GM12878 (cell line): Measurements from ENCODE around the gene HVCN1. TPM values are rescaled to one million over a fixed set of nuclear protein-coding genes. Genes with fewer than 3 reads are reported as not detected.

ENCODE experiments used
- ATF7 ChIP-seq: fragments of 450-650 bp; IDR thresholded peaks from 2 replicates; pipeline ENCODE4 v1.6.1; 2016; ENCODE audit warnings: low read depth, mild to moderate bottlenecking
- CREM ChIP-seq: IDR thresholded peaks from 2 replicates; pipeline ENCODE4 v1.6.1; 2014; ENCODE audit warnings: antibody characterized with exemption, low read depth
- IKZF1 ChIP-seq: fragments of 450-650 bp; conservative IDR thresholded peaks from 2 replicates; pipeline ENCODE4 v1.6.1; 2017; ENCODE audit warnings: antibody characterized with exemption, mild to moderate bottlenecking
- MEF2A ChIP-seq: IDR thresholded peaks from 2 replicates; pipeline ENCODE4 v1.6.1; 2011; ENCODE audit warnings: low read depth, mild to moderate bottlenecking, low read length, moderate library complexity; ENCODE audit not compliant: insufficient read depth
- NR2F1 ChIP-seq: fragments of 450-650 bp; conservative IDR thresholded peaks from 2 replicates; pipeline ENCODE4 v1.6.1; 2017; ENCODE audit warnings: mild to moderate bottlenecking
- RAD51 ChIP-seq: fragments of 450-650 bp; IDR thresholded peaks from 2 replicates; pipeline ENCODE4 v1.6.1; 2016; ENCODE audit warnings: moderate library complexity, mild to moderate bottlenecking, inconsistent platforms
- TCF3 ChIP-seq: IDR thresholded peaks from 2 replicates; pipeline ENCODE4 v1.6.1; 2012; ENCODE audit warnings: low read depth, mild to moderate bottlenecking, low read length, borderline replicate concordance; ENCODE audit not compliant: insufficient read depth
- ZBED1 ChIP-seq: IDR thresholded peaks from 2 replicates; pipeline ENCODE4 v1.6.1; 2016; ENCODE audit warnings: borderline replicate concordance
- polyA plus RNA-seq, 11 experiments: library from polyadenylated mRNA; depleted of rRNA in 4 of 11; unstranded in 6 of 11; stranded (reverse) in 5 of 11; fragments of >200 nt; fragmentation: Nextera tagmentation in 4 of 11; fragmentation: Illumina TruSeq in 1 of 11; extraction: Ambion mirVana in 4 of 11; extraction: Trizol in 1 of 11; gene quantifications; 1 replicate in 1 of 11; 2 replicates in 10 of 11; pipeline versions ENCODE4 v1.2.1 to v1.2.3, GENCODE V29; 2011 to 2016; ENCODE audit warnings: inconsistent platforms in 2 of 11, missing spikeins in 2 of 11, low read depth in 1 of 11
- total RNA-seq, 4 experiments: library from RNA; depleted of rRNA in 3 of 4; stranded (reverse); fragments of >200 nt in 3 of 4; fragmentation: Illumina TruSeq in 1 of 4; extraction: Trizol in 1 of 4; gene quantifications; 2 replicates each; pipeline versions ENCODE4 v1.2.1 to v1.2.3, GENCODE V29; 2013 to 2021
- TF ChIP-seq, protein P1 (sequence below): IDR thresholded peaks from 2 replicates; pipeline ENCODE4 v1.6.1; 2012; ENCODE audit warnings: low read length, inconsistent platforms
- TF ChIP-seq, protein P2 (sequence below): fragments of 450-650 bp; formaldehyde crosslinking; IDR thresholded peaks from 2 replicates; pipeline ENCODE4 v1.4.0; 2022; ENCODE audit warnings: mild to moderate bottlenecking, moderate library complexity

HVCN1 gene
- total and polyA plus RNA-seq, 10 of the 15 experiments (the other 5 are each of a cell fraction or from before 2014, with no cell fraction given): 27.8 to 181 (median 103) TPM

DNA sequence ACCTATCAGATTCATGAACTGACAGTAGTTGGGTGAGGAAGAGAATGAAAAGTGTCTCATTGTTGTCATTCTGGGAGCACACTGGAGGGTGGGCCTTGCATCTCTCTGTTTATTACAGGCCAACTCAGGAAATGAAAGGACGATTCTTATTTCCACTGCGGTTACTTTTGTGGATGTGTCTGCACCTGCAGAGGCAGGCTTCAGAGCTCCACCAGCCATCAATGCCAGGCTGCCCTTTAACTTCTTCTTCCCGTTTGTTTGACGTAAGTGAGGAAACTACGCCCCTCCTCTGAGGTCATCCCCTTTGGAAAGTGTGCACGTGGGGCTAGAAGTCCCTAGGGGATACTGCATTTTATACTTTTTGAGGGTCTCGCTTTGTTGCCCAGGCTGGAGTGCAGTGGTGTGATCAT, 41.3 kb downstream of the HVCN1 start (continued):
- no peak for TF ChIP-seq NR2F1
- TF ChIP-seq CREM: peak; percentile 42; the same call in 1 of the 2 replicates
- TF ChIP-seq MEF2A: 0 out of 2 replicates have a peak, but pooled peaks have one; percentile 23
- peak; percentile 55; the same call in 1 of the 2 replicates for TF ChIP-seq ATF7
- TF ChIP-seq, protein P1, sequence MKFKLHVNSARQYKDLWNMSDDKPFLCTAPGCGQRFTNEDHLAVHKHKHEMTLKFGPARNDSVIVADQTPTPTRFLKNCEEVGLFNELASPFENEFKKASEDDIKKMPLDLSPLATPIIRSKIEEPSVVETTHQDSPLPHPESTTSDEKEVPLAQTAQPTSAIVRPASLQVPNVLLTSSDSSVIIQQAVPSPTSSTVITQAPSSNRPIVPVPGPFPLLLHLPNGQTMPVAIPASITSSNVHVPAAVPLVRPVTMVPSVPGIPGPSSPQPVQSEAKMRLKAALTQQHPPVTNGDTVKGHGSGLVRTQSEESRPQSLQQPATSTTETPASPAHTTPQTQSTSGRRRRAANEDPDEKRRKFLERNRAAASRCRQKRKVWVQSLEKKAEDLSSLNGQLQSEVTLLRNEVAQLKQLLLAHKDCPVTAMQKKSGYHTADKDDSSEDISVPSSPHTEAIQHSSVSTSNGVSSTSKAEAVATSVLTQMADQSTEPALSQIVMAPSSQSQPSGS: no peak
- peak; percentile 67 for TF ChIP-seq IKZF1
- TF ChIP-seq TCF3: 0 out of 2 replicates have a peak, but pooled peaks have one; percentile 36
- TF ChIP-seq, protein P2, sequence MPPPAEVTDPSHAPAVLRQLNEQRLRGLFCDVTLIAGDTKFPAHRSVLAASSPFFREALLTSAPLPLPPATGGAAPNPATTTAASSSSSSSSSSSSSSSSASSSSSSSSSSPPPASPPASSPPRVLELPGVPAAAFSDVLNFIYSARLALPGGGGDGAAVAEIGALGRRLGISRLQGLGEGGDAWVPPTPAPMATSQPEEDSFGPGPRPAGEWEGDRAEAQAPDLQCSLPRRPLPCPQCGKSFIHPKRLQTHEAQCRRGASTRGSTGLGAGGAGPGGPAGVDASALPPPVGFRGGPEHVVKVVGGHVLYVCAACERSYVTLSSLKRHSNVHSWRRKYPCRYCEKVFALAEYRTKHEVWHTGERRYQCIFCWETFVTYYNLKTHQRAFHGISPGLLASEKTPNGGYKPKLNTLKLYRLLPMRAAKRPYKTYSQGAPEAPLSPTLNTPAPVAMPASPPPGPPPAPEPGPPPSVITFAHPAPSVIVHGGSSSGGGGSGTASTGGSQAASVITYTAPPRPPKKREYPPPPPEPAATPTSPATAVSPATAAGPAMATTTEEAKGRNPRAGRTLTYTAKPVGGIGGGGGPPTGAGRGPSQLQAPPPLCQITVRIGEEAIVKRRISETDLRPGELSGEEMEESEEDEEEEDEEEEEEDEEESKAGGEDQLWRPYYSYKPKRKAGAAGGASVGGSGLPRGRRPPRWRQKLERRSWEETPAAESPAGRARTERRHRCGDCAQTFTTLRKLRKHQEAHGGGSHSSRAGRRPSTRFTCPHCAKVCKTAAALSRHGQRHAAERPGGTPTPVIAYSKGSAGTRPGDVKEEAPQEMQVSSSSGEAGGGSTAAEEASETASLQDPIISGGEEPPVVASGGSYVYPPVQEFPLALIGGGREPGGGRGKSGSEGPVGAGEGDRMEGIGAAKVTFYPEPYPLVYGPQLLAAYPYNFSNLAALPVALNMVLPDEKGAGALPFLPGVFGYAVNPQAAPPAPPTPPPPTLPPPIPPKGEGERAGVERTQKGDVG (CRISPR knock-in tag): no peak
- no peak for TF ChIP-seq RAD51
- peak; percentile 26; the same call in 1 of the 2 replicates for TF ChIP-seq ZBED1
- TF ChIP-seq, all 136 proteins: peak for 21
